Smooth muscle cell of bladder (primary cell): ENCODE measurements around the gene MUCL1. TPM values are rescaled to one million over a fixed set of nuclear protein-coding genes. Genes with fewer than 3 reads are reported as not detected.

Experiments
- total RNA-seq: library from RNA; depleted of rRNA; stranded (reverse); fragments of >200 nt; gene quantifications from 2 replicates; pipeline ENCODE4 v1.2.3, GENCODE V29; 2014

The MUCL1 gene
- total RNA-seq = not detected in 2 replicates

GRCh38 chr12:54853933-54854538 lies at the start of gene MUCL1:
TSS of gene MUCL1 (plus strand) at chr12:54854516. CDS start at chr12:54854583, 67 bp downstream.

Other genes starting within 250 kb of the MUCL1 start
- not detected in 2 replicates for gene LACRT, start 219.6 kb upstream of the MUCL1 start, total RNA-seq
- gene DCD, start 206.2 kb upstream of the MUCL1 start, total RNA-seq = not detected in 2 replicates
- gene TESPA1, start 130.2 kb downstream of the MUCL1 start, total RNA-seq = not detected in 2 replicates
- gene NEUROD4, start 165.5 kb downstream of the MUCL1 start, total RNA-seq = not detected in 2 replicates